ENCODE measurements around the gene UBAP1.

GRCh38 chr9:34197756-34198711 lies 19.2 kb downstream of the UBAP1 start:
- no peak for TF ChIP-seq CTCF (conservative IDR thresholded peaks at IDR 0.05; ENCODE audit: low read depth, low read length)
- TF ChIP-seq POLR2A (IDR thresholded peaks at IDR 0.05; ENCODE audit: low read depth, low read length) = no peak
- no peak for TF ChIP-seq RFX5 (IDR thresholded peaks at IDR 0.05; ENCODE audit: low read depth, low read length)
- TF ChIP-seq RAD21 (IDR thresholded peaks at IDR 0.05; ENCODE audit: low read length) = no peak
- TF ChIP-seq RCOR1 (IDR thresholded peaks at IDR 0.05; ENCODE audit: insufficient replicate concordance, low read length) = no peak
- TF ChIP-seq BHLHE40 (IDR thresholded peaks at IDR 0.05; ENCODE audit: low read depth, low read length) = no peak
- TF ChIP-seq CEBPB (IDR thresholded peaks at IDR 0.05; ENCODE audit: low read depth, low read length) = no peak
- TF ChIP-seq SMC3 (IDR thresholded peaks at IDR 0.05; ENCODE audit: low read depth, low read length) = no peak
- TF ChIP-seq USF2 (IDR thresholded peaks at IDR 0.05; ENCODE audit: low read depth, low read length) = no peak
- no peak for TF ChIP-seq MXI1 (IDR thresholded peaks at IDR 0.05; ENCODE audit: borderline replicate concordance, low read depth, low read length)
- no peak for TF ChIP-seq NFE2L2 (IDR thresholded peaks at IDR 0.05; ENCODE audit: low read depth, low read length)
- no peak for TF ChIP-seq FOS (IDR thresholded peaks at IDR 0.05; ENCODE audit: low read depth, low read length)
- no peak for TF ChIP-seq MAFK (IDR thresholded peaks at IDR 0.05; ENCODE audit: low read depth, low read length)
- no peak for TF ChIP-seq MAZ (IDR thresholded peaks at IDR 0.05; ENCODE audit: borderline replicate concordance, low read depth, low read length)

All from IMR-90 (cell line).